ENCODE data around the gene BICC1.

The BICC1 gene

GRCh38 chr10:58796824-58797223 lies 284.2 kb downstream of the BICC1 start:
- H3K4me2 ChIP-seq (ENCODE audit: low read depth, low read length, poor library complexity, severe bottlenecking), result no peak overlapping the region
- H3K79me2 ChIP-seq (ENCODE audit: insufficient read depth, low read length), result no peaks in the 10 kb centered on the region
- H3K9me2 ChIP-seq (replicated peaks; ENCODE audit: low read depth, low read length), result no peaks in the 10 kb centered on the region
- H3F3A ChIP-seq (ENCODE audit: low read depth), result no peaks in the 10 kb centered on the region
- no peak overlapping the region for H3K9ac ChIP-seq (ENCODE audit: low read depth, low read length, poor library complexity, severe bottlenecking)
- H2AFZ ChIP-seq (ENCODE audit: low read length), result no peak overlapping the region
- no peaks in the 10 kb centered on the region for H3K4me1 ChIP-seq (ENCODE audit: insufficient read depth, low read length, poor library complexity, severe bottlenecking)
- no peak overlapping the region for H3K4me3 ChIP-seq (ENCODE audit: low read length, poor library complexity, severe bottlenecking)
- H3K9me3 ChIP-seq (ENCODE audit: insufficient read depth, low read depth, low read length), result no peaks in the 10 kb centered on the region
- no peaks in the 10 kb centered on the region for H3K27me3 ChIP-seq (ENCODE audit: insufficient read depth, low read length, poor library complexity, severe bottlenecking)
- H4K20me1 ChIP-seq (ENCODE audit: insufficient read depth, low read length, poor library complexity, severe bottlenecking), result no peaks in the 10 kb centered on the region
- H3K36me3 ChIP-seq (ENCODE audit: insufficient read depth, low read length), result no peaks in the 10 kb centered on the region
- TF ChIP-seq EZH2phosphoT487 (IDR thresholded peaks at IDR 0.05; ENCODE audit: borderline replicate concordance), result no peak
- TF ChIP-seq CTCF (conservative IDR thresholded peaks at IDR 0.05; ENCODE audit: low read length), result no peak

- Histone ChIP-seq H3K4me3 (ENCODE audit: low read length, poor library complexity, severe bottlenecking) (no peak overlapping the region), H3K27me3 (ENCODE audit: insufficient read depth, low read length, poor library complexity, severe bottlenecking) (no peaks in the 10 kb centered on the region), H2AFZ (ENCODE audit: low read length) (no peak overlapping the region), H3K4me2 (ENCODE audit: low read depth, low read length, poor library complexity, severe bottlenecking) (no peak overlapping the region), H3K79me2 (ENCODE audit: insufficient read depth, low read length) (no peaks in the 10 kb centered on the region), H3K4me1 (ENCODE audit: insufficient read depth, low read length, poor library complexity, severe bottlenecking) (no peaks in the 10 kb centered on the region), H4K20me1 (ENCODE audit: insufficient read depth, low read length, poor library complexity, severe bottlenecking) (no peaks in the 10 kb centered on the region), H3K9me2 (replicated peaks; ENCODE audit: low read depth, low read length) (no peaks in the 10 kb centered on the region), H3K9me3 (ENCODE audit: insufficient read depth, low read depth, low read length) (no peaks in the 10 kb centered on the region), H3K9ac (ENCODE audit: low read depth, low read length, poor library complexity, severe bottlenecking) (no peak overlapping the region), H3K36me3 (ENCODE audit: insufficient read depth, low read length) (no peaks in the 10 kb centered on the region), H3F3A (ENCODE audit: low read depth) (no peaks in the 10 kb centered on the region)
- no peak for TF ChIP-seq EZH2phosphoT487 (IDR thresholded peaks at IDR 0.05; ENCODE audit: borderline replicate concordance)
- TF ChIP-seq CTCF (conservative IDR thresholded peaks at IDR 0.05; ENCODE audit: low read length), result no peak
Observed at GRCh38 chr10:58797356-58797755, 284.7 kb downstream of the BICC1 start.

GRCh38 chr10:58802047-58802446 lies 289.4 kb downstream of the BICC1 start:
- H4K20me1 ChIP-seq (ENCODE audit: insufficient read depth, low read length, poor library complexity, severe bottlenecking), result no peaks in the 10 kb centered on the region
- no peaks in the 10 kb centered on the region for H3F3A ChIP-seq (ENCODE audit: low read depth)
- no peaks in the 10 kb centered on the region for H3K79me2 ChIP-seq (ENCODE audit: insufficient read depth, low read length)
- no peak overlapping the region for H2AFZ ChIP-seq (ENCODE audit: low read length)
- TF ChIP-seq EZH2phosphoT487 (IDR thresholded peaks at IDR 0.05; ENCODE audit: borderline replicate concordance) (no peak), CTCF (conservative IDR thresholded peaks at IDR 0.05; ENCODE audit: low read length) (no peak)
- H3K9ac ChIP-seq (ENCODE audit: low read depth, low read length, poor library complexity, severe bottlenecking), result no peak overlapping the region
- H3K4me3 ChIP-seq (ENCODE audit: low read length, poor library complexity, severe bottlenecking), result no peak overlapping the region
- no peaks in the 10 kb centered on the region for H3K36me3 ChIP-seq (ENCODE audit: insufficient read depth, low read length)
- no peak overlapping the region for H3K4me2 ChIP-seq (ENCODE audit: low read depth, low read length, poor library complexity, severe bottlenecking)
- no peaks in the 10 kb centered on the region for H3K9me2 ChIP-seq (replicated peaks; ENCODE audit: low read depth, low read length)
- no peaks in the 10 kb centered on the region for H3K9me3 ChIP-seq (ENCODE audit: insufficient read depth, low read depth, low read length)
- H3K27me3 ChIP-seq (ENCODE audit: insufficient read depth, low read length, poor library complexity, severe bottlenecking), result no peaks in the 10 kb centered on the region
- H3K4me1 ChIP-seq (ENCODE audit: insufficient read depth, low read length, poor library complexity, severe bottlenecking), result no peaks in the 10 kb centered on the region
